ENCODE results near the gene WRAP53.
A peak's percentile ranks its signal among the peaks of the same experiment; 100 is the strongest.

Gene WRAP53

GRCh38 chr17:7710301-7710700 lies 22.0 kb downstream of the WRAP53 start:
- no peak for DNase-seq

GRCh38 chr17:7711051-7711755 lies 22.9 kb downstream of the WRAP53 start:
- DNase-seq: no peak

GRCh38 chr17:7712111-7712771 lies 24.0 kb downstream of the WRAP53 start:
- no peak for DNase-seq

- DNase-seq: no peak
Measured at GRCh38 chr17:7713782-7714181, 25.5 kb downstream of the WRAP53 start.

GRCh38 chr17:7714721-7715594 lies 26.7 kb downstream of the WRAP53 start:
- DNase-seq: no peak

- DNase-seq: no peak
Measured at GRCh38 chr17:7715936-7716886, 27.9 kb downstream of the WRAP53 start.

GRCh38 chr17:7716901-7717755 lies 28.9 kb downstream of the WRAP53 start, which contains the start of gene DNAH2:
Gene DNAH2, plus strand, starts transcription at chr17:7717744. Its CDS starts 1,991 bp downstream, at chr17:7719735.
- peak; percentile 24 for DNase-seq

- no peak for DNase-seq
Measured at GRCh38 chr17:7717756-7718350, 29.6 kb downstream of the WRAP53 start.

GRCh38 chr17:7719661-7720060 lies 31.4 kb downstream of the WRAP53 start:
- no peak for DNase-seq

- no peak for DNase-seq
Measured at GRCh38 chr17:7720125-7720524, 31.8 kb downstream of the WRAP53 start.

GRCh38 chr17:7721612-7722011 lies 33.3 kb downstream of the WRAP53 start:
- DNase-seq: no peak

GRCh38 chr17:7727886-7728285 lies 39.6 kb downstream of the WRAP53 start:
- no peak for DNase-seq

GRCh38 chr17:7729816-7730215 lies 41.5 kb downstream of the WRAP53 start:
- DNase-seq: no peak

GRCh38 chr17:7732981-7733539 lies 44.8 kb downstream of the WRAP53 start:
- DNase-seq: no peak

GRCh38 chr17:7737601-7738000 lies 49.3 kb downstream of the WRAP53 start:
- DNase-seq: no peak

- no peak for DNase-seq
Measured at GRCh38 chr17:7739746-7740145, 51.5 kb downstream of the WRAP53 start.

GRCh38 chr17:7740481-7741001 lies 52.3 kb downstream of the WRAP53 start:
- no peak for DNase-seq

- DNase-seq: no peak
Measured at GRCh38 chr17:7742729-7743128, 54.5 kb downstream of the WRAP53 start.

GRCh38 chr17:7744416-7744815 lies 56.1 kb downstream of the WRAP53 start:
- DNase-seq: no peak

- no peak for DNase-seq
Measured at GRCh38 chr17:7745748-7746470, 57.6 kb downstream of the WRAP53 start.
